DMS53 treated with DMSO at 0.1 percent for 48 hours (cell line): ENCODE data around the gene RBL1.
A peak's percentile ranks its signal among the peaks of the same experiment; 100 is the strongest.

Experiments
- DNase-seq: peaks from one replicate; lab custom pipeline; 2025; ENCODE audit not compliant: unreplicated experiment; lab: John Stamatoyannopoulos, UW

The RBL1 gene

DNA sequence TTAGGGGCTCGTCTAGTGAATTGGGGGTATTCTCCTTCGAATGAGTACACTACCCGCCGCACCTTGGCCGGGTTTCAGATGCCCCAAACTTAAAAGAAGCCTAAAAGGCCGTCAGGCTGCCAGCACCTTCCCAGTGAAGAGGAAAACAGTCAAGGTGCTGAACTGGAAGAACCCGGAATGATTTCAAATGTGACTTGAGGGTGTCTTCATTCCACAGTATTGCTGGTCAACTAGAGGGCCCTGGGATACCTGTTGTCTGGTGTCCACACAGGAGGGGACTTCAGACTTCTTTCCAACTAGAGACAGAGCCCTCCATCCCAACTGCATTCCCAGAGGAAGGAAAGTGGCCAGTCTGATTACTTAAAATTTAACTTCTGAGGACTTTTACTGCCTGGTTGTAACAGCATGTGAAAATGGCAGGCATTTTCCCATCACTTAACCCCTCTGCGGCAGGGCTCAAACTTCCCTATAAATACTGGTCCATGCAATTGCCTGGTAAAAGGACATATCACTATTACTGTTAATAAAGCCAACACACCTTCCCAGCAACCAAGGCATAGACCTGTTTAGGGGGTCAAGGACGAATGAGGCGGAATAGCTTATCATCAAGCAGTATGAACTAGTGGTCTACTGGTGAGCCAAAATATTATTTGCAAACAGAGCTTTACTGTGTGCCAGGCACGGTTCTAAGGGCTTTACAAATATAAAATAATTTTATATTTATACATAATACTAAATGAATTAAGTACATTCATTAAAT is 143.6 kb downstream of the RBL1 start:
- DNase-seq, result no peak

GRCh38 chr20:36951198-36951978 is 144.4 kb downstream of the RBL1 start, which contains the start of gene SAMHD1:
Gene SAMHD1 (minus strand): TSS chr20:36951708. CDS start chr20:36951643, 65 bp downstream.
- DNase-seq, result peak; percentile 98

- peak; percentile 13 for DNase-seq
Measured at GRCh38 chr20:36950414-36951197, 145.2 kb downstream of the RBL1 start.
